SHP77 (cell line): ENCODE data around the gene HSF2BP.
"Not testable (repeated sequence)": the region's sequence is repeated elsewhere in the genome, so short reads cannot be mapped to it uniquely, and the experiment has no call there.

Experiments used
- DNase-seq, 2 experiments: peaks; one replicate each; lab custom pipeline; 2025; lab: John Stamatoyannopoulos, UW

Gene HSF2BP

DNA sequence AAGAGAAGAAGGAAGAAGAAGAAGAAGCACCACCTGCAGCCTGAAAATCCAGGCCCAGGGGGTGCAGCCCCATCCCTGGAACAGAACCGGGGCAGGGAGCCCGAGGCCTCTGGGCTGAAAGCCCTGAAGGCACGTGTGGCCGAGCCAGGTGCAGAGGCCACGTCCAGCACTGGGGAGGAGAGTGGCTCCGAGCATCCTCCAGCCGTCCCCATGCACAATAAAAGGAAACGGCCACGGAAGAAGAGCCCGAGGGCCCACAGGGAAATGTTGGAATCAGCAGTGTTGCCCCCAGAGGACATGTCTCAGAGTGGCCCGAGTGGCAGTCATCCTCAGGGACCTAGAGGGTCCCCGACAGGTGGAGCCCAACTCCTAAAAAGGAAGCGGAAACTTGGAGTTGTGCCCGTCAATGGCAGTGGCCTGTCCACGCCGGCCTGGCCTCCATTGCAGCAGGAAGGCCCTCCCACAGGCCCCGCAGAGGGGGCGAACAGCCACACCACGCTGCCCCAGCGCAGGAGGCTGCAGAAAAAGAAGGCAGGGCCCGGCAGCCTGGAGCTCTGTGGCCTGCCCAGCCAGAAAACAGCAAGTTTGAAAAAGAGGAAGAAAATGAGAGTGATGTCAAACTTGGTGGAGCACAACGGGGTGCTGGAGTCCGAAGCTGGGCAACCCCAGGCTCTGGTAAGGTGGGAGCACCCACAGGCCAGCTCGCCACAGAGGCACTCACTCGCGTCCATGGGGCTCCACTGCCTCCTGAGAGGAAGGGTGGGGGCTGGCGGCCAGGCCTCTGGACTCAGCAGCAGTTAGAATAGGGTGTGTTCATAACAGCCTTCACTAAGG lies 28.5 kb upstream of the HSF2BP start:
- DNase-seq, result no peak

DNA sequence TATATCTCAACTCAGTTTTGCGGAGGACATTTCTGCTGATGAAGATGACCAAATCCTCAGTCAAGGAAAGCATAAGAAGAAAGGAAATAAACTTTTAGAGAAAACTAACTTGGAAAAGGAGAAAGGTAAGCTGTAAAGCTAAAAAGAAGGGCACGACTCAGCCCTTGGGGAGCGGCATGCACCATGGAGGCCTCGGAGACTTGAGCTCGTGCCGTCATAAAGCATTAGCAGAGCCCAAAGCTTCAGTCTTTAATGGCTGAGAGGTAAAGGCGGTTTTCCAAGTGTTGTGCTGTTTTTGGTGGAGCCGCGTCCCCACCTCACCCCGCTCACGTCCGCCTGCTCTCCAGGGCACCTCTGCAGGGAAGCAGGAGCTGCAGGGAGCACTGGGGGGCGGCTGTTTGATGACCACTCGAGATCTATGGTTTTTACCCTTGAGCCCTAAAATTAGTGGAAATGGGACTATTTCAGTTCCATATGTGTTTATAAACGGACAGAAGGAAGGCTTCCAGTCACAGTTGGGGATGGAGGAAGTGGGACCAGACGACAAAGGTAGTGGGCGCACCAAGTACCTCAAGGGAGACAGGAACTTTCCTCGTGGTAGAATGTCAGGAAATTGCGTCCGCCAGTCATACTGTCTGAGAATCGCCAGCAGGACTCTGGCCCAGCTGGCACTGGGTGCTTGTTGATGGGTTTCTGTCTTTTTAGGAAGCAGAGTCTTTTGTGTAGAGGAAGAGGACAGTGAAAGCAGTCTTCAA lies 27.7 kb upstream of the HSF2BP start:
- no peak for DNase-seq

DNA sequence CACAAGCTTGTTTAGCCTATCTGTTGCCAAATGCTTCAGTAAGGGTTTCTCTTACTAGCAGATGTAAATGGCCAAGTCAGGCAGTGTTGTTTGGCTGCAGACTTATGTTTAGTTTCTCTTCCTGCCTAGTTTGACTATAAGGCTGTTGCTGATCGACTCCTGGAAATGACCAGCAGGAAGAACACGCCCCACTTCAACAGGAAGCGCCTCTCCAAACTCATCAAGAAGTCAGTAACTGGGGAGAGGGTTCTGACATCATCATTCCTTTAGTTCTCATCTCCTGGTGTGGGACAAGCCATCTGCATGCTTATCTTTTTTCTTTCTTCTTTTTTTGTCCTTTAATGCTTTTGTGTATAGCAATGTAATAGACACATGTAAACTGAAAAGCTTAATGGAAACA lies 25.1 kb upstream of the HSF2BP start:
- no peak for DNase-seq

DNA sequence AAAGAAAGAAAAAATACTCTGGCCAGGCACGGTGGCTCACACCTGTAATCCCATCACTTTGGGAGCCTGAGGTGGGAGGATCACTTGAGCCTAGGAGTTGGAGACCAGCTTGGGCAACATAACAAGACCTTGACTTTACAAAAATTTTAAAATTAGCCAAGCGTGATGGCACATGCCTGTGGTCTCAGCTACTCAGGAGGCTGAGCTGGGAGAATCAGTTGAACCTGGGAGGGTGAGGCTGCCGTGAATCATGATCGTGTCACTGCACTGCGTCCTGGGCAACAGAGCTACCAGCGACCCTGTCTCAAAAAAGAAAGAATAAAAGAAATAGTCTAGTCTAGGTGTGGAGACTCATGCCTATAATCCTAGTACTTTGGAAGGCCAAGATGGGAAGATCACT lies 22.4 kb upstream of the HSF2BP start:
- DNase-seq, result no peak

DNA sequence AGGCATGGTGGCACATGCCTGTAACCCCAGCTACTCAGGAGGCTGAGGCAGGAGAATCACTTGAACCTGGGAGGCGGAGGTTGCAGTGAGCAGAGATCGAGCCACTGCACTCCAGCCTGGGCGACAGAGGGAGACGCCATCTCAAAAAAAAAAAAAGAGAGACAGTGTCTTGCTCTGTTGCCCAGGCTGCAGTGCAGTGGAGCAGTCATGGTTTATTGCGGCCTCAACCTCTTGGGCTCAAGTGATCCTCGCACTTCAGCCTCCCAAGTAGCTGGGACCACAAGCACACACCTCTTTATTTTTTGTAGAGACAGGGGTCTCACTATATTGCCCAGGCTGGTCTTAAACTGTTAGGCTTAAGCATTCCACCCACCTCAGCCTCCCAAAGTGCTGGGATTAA lies 21.1 kb upstream of the HSF2BP start:
- DNase-seq, result not testable (repeated sequence)

DNA sequence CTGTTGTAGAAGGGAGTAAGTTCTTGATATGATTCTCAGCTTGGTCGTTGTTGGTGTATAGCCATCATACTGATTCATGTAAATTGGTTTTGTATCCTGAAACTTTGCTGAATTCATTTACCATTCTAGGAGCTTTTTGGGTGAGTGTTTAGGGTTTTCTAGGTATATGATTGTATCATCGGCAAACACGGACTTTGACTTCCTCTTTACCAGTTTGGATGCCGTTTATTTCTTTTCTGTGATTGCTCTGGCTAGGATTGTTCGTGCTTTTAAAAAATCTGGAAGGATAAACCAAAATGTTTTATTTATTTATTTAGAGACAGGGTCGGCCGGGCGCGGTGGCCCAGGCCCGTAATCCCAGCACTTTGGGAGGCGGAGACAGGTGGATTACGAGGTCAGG lies 20.7 kb upstream of the HSF2BP start:
- DNase-seq, result no peak

DNA sequence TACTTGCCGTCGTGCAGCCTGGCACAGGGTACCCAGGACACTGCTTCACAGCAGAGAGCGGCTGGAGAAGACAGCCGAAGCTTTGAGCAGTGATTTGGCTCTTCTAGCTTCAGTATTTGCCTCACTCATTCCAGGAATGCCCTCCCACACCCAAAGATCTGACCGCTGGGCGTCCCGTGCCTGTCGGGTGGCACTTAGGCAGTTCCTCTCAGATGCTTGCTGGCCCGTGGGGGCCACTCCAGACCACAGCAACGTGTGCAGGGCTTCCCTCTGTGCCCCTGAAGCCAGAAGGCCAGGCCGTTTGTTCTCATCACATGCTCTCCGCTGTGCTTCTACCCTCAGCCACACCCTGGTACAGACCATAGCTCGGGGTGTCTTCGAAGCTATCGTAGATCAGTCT lies 17.1 kb upstream of the HSF2BP start:
- DNase-seq, result no peak

DNA sequence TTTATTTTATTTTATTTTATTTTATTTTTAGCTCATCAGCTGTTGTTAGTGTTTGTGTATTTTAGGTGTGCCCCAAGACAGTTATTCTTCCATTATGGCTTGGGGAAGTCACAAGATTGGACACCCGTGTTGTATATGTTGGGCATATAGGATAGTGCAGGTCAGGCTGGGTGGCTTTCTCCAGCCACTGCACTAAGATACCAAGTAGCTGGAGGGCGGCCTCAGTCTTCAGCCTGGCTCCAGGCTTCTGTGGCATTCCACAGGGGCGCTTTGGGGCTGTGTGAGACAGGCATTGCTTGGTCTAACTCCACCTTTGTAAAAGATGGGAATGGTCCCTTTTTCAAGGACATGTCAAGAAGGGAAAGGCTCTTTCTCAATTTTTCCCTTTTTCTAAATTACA lies 16.6 kb upstream of the HSF2BP start:
- DNase-seq, result no peak

DNA sequence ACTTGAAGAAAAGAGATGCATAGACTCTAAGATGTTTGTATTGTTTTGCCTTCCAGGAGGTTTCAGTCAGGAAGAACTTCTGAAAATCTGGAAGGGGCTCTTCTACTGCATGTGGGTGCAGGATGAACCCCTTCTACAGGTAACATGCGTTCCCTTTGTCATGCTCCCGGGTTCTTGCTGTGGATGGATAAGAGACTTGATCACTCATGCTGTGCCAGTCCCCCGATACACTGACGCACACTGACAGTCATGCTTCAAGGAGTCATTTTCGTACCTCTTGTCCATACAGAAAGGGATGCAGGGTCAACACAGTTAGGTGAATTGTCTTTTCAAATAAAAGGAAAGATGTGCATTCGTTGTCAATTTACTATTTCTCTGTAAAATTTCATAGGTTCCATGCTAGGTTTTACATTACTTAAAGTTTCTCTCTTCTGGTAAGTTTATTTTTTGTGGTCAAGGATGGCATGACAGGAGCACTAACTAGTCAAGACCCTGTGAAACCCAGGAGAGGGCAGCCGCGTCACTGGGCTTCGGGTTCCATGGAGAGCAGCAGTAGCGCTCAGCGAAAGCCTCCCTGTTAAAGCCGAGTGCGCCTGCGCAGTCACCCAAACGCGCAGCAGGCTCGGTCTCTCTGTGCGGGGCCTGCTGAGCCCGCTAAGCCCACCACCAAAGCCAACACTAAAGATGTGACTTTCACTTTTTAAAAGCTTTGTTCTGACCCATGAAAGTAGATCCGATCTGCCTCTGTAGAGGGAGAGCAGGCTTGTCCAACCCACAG lies 10.7 kb upstream of the HSF2BP start:
- DNase-seq, result no peak

DNA sequence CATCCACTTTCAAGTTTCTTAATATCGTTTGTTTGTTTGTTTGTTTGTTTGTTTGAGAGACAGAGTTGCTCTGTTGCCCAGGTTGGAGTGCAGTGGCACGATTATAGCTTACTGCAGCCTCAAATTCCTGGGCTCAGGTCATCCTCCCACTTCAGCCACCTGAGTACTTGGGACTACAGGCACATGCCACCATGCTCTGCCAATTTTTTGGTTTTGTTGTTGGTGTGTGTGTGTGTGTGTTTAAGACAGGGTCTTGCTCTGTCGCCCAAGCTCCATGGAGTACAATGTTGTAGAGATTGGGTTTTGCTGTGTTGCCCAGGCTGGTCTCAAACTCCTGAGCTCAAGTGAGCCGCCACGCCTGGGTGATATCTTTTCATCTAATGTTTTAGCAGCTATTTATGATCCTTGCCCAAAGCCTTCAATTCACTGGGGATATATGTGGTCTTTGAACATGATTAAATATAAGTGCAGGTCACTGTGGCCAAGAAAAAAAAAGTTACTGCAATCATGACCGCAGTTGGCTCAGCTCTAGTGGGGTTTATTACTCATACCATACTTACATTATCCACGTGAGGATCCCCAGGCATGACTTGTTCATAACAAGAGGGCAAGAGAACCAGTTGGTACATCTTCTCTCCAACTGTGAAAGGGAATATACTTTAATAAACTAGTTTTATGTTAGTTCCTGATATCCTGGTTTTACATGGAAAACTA lies 8.1 kb upstream of the HSF2BP start:
- DNase-seq, result no peak

DNA sequence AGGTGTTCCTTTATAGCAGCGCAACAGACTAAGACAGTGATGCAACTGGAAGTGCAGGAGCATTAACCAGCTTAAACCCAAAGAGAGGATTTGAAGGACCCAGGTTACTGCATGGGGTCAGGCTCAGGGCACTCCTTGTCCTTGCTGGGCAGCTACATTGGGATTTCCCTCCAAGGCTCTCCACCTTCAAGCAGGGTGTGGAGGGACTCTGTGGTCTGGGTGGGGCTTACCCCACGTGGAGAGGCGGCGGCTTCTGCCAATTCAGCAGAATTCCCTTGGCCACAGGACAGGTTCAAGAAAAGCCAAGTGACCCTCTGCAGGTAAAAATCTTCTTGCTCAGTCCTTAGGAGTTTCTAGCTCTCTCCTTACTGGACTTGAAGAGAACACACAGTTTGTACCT lies 6.6 kb upstream of the HSF2BP start:
- DNase-seq, result no peak

DNA sequence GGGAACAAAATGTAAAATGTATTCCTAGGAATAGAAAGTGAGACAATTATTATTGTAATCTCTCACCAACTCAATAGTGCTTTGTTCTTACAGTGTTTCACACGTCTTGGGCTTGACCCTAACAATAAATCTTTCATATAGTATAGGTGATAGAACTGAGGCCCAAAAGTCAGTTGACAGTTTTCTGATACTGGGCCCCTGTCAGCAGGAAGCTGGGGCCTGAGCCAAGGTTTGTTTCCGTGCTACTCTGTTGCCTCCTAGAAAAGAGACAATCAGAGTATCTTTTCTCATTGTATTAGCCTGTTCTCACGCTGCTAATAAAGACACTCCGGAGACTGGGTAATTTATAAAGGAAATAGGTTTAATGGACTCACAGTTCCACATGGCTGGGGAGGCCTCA lies 5.1 kb upstream of the HSF2BP start:
- DNase-seq, result no peak

DNA sequence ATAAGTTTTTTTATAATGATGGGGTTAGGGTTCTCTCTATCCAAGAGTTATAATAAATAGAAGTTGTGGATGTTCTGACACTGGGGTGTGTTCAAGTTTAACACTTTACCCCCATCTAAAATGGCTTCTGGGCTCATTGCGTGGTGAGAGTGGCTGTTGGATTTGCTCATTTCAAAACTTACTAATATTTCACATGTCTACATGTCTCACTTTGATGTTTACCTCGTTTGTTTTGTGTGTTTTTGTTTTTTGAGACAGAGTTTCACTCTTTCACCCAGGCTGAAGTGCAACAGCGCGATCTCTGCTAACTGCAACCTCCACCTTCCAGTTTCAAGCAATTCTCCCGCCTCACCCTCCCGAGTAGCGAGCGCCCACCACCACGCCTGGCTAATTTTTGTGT lies 3.7 kb upstream of the HSF2BP start:
- no peak for DNase-seq

DNA sequence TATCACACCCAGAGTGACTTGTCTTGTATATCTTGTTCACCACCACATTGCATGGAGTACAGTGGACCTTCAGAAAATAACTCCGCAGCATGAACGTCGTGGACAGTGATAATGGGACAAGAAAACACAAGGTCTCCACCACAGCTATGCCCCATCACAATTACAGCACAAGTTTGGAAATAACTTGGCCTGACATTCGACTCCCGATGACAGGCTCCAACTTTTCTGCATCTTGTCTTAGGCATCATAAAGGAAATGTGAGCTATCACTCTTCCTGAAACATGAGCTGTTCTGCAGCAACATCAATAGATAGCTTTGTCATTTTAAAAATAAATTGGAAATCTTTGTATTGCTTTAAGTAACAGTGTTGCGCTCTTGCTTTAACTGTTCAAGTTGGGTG lies 3.0 kb upstream of the HSF2BP start:
- no peak for DNase-seq

DNA sequence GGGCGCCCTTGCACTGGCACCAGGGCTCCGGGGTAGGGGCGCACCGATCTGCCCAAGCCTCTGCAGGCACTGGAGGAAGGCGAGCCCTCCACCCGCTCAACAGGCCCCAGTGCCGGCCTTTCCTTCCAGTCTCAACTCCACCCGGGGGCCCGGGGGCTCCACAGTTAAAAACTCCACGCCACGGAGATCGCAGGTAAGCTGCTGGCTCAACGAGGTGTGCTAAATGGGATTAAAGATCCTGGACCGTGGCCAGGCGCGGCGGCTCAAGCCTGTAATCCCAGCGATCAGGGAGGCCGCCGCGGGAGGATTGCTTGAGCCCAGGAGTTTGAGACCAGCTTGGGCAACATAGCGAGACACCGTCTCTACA lies 536 bp downstream of the HSF2BP start:
- DNase-seq, result no peak

DNA sequence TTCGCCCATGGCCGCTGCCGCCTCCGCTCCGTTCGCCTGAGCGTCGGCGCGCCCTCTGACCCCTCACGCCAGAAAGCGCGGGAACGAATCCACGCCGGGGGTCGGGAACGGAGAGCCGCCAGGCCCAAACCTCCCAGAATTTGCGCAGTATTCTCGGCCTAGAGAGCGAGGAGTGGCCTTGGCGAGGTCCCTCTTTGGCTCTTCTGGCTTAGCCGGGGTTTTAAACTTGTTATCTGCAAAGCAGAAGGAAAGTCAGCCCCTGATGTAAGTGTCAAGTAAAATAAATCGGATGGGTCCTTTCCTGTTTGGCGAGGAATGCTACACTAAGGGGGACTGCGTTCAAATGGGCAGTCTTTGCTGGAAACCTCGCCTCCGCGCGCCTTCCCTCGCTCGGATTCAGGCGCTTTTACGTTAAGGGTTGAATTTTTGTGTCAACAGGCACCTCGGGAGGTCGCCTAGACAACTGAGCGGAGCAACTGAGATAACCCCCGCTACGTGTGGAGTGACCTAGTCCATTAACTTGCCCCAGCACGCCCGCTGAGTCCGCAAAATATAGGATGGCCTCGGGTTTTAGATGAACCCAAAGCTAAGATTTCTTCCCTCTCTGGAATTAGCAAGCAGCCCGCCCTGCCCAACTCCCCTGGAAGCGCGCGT lies 1.1 kb downstream of the HSF2BP start:
- no peak for DNase-seq

DNA sequence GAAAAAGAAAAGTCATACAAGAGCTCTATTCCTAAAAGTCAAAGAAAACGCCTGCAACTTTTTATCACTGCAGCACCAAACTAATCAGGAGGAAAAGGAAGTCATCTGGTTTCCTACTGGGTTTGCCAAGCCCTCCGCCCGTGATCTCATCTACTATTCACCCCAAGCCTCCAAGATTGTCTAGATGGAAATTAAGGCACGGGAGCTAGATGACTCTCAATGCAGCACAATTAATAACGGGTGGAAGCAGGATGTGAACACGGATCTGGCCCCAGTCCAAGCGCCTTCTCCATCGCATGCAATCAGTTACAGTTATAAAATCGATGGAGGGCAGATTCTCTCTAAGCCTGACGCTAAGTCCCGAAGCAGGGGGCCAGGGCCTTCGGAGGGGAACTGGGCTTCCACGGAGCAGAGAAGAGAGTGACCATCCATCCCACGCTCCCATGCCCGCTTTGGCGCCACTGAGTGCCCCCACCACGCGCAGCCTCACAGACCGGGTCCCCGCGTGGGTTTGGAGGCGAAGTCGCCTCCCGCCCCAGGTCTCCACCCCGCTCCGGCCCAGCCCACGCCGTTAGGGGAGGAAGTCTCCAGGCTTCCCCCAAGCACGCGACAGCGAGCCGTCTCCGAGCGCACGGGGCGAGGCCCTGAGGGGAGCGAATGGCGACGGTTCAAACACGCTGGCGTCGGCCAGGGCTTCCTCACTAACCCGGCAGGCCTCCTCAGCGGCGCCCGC lies 1.8 kb downstream of the HSF2BP start:
- no peak for DNase-seq

DNA sequence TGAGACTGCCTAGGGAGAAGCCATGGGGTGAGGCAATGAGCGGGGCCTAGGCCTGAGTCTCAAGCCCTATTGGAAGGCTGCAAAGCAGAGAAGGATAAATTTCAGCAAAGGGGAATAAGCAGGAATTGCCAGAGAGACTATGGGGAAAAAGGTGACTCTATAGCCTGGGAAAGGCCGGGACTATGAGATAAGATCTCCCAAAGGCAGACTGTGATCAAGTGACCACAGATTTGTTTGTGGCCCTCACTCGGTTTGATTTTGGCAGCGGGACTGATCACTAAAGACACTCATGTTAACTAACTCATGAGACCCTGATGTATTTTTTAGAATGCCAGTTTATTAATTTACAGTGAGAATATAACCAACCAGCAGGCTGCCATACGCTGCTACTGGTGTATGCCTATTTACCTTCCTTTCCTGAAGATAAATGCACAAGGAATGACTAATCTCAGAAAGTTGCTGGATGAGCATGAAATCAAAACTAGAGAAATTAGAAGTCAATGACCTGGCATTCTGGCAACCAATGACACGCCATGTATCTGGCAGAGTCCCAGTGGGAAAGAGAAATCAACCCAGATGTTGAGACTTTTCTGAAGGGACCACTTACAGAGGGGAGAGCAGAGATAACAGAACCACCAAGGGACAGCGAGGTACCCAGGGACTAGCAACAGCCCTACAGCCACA lies 4.3 kb downstream of the HSF2BP start:
- no peak for DNase-seq

DNA sequence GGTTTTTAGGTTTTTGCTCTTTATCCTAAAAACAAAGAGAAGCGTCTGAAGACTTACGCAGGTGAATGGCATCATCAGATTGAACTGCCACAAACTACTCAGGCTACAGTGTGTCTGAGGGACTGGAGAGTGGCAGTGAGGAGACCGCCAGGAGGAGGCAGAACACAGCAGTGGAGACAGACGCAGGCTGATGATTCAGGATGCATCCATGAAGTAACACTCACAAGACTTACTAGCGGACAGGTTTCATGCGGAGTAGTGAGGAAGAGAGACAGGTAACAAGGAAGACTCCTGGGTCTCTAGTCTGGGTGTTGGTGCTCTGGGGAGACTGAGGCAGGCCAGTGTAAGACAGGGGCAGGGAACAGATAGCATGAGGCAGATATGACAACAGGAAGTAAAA lies 5.7 kb downstream of the HSF2BP start:
- DNase-seq, result no peak

DNA sequence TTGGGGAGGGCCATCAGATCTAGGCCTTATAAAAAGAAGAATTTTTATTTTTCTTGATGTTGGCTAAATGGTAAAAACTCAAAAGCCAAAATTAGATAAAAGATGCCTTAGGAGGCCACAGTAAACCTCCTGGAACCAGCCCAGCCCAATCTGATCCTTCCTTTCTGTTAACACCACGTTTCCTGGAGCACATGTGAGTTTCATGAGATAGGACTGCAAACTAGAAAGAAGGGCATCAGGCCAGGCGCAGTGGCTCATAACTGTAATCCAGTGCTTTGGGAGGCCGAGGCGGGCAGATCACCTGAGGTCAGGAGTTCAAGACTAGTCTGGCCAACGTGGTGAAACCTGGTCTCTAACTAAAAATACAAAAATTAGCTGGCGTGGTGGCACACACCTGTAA lies 6.7 kb downstream of the HSF2BP start:
- DNase-seq, result no peak
